ENCODE measurements around the gene ABHD2.
A peak's percentile ranks its signal among the peaks of the same experiment; 100 is the strongest.

ABHD2 gene

DNA sequence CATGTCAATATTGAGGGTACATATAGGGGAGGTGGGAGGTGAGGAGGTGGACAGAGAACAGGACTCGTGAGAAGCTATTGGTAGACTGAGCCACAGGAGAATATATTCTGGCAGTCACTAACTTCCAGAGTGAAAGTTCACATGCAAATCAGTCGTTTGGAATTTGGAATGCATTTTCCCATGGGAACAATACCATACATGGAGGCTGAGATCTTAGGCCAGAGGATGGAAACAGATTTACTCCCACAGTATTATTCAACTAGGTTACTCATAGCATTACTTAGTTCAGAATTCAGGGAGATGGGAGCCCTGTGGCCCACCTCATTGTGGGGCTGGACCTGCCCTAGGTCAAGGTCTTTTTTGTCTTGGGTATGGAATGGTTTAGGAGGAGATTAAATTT is 36.4 kb upstream of the ABHD2 start:
- TF ChIP-seq FOXM1 (IDR thresholded peaks at IDR 0.05; ENCODE audit: borderline replicate concordance): no peak
- TF ChIP-seq BHLHE40 (IDR thresholded peaks at IDR 0.05; ENCODE audit: borderline replicate concordance): no peak
- TF ChIP-seq CTBP1 (IDR thresholded peaks at IDR 0.05; ENCODE audit: borderline replicate concordance): no peak
- TF ChIP-seq ELF4 (IDR thresholded peaks at IDR 0.05): no peak
- no peak for TF ChIP-seq FOXA1 (IDR thresholded peaks at IDR 0.05)
- TF ChIP-seq ZNF384 (IDR thresholded peaks at IDR 0.05): no peak
- no peak for TF ChIP-seq HDGF (IDR thresholded peaks at IDR 0.05; ENCODE audit: borderline replicate concordance)
- no peak for TF ChIP-seq NFRKB (IDR thresholded peaks at IDR 0.05)
- no peak for TF ChIP-seq SUZ12 (IDR thresholded peaks at IDR 0.05)
- TF ChIP-seq, protein P1, sequence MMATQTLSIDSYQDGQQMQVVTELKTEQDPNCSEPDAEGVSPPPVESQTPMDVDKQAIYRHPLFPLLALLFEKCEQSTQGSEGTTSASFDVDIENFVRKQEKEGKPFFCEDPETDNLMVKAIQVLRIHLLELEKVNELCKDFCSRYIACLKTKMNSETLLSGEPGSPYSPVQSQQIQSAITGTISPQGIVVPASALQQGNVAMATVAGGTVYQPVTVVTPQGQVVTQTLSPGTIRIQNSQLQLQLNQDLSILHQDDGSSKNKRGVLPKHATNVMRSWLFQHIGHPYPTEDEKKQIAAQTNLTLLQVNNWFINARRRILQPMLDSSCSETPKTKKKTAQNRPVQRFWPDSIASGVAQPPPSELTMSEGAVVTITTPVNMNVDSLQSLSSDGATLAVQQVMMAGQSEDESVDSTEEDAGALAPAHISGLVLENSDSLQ (IDR thresholded peaks at IDR 0.05): no peak
- no peak for TF ChIP-seq SP1 (IDR thresholded peaks at IDR 0.05)
- TF ChIP-seq LEF1 (IDR thresholded peaks at IDR 0.05; ENCODE audit: borderline replicate concordance): no peak
- no peak for TF ChIP-seq ARNT (IDR thresholded peaks at IDR 0.05)
- no peak for TF ChIP-seq TARDBP (IDR thresholded peaks at IDR 0.05)
- no peak for TF ChIP-seq FOXK2 (IDR thresholded peaks at IDR 0.05)
- no peak for TF ChIP-seq L3MBTL2 (conservative IDR thresholded peaks at IDR 0.05)
- DNase-seq (ENCODE audit: extremely low spot score): no peak
- ChIA-PET POLR2A (no interaction called here), CTCF (interaction anchor here (1.0 kb wide), 1 partner anchor 37 kb away, joined by 4 read pairs; no protein-coding TSS in a partner anchor)

DNA sequence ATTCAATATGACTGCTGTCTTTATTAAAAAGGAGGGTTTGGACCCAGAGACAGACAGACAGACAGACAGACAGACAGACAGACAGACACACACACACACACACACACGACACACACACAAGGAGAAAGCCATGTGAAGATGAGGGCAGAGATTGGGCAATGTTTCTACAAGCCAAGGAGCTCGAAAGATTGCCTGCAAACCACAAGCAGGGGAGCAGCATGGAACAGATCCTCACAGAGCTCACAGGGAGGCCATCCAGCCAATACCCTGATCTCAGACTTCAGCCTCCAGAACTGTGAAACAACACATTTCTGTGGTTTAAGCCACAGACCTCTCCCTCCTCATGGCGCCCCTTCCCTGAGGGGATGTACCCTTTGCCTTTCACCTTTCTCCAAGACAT is 35.8 kb upstream of the ABHD2 start:
- no peak for DNase-seq (ENCODE audit: extremely low spot score)
- TF ChIP-seq CTBP1 (IDR thresholded peaks at IDR 0.05; ENCODE audit: borderline replicate concordance): no peak
- no peak for TF ChIP-seq L3MBTL2 (conservative IDR thresholded peaks at IDR 0.05)
- no peak for TF ChIP-seq BHLHE40 (IDR thresholded peaks at IDR 0.05; ENCODE audit: borderline replicate concordance)
- no peak for TF ChIP-seq LEF1 (IDR thresholded peaks at IDR 0.05; ENCODE audit: borderline replicate concordance)
- TF ChIP-seq, protein P1 (IDR thresholded peaks at IDR 0.05): no peak
- TF ChIP-seq FOXM1 (IDR thresholded peaks at IDR 0.05; ENCODE audit: borderline replicate concordance): no peak
- TF ChIP-seq ARNT (IDR thresholded peaks at IDR 0.05): no peak
- no peak for TF ChIP-seq FOXA1 (IDR thresholded peaks at IDR 0.05)
- ChIA-PET CTCF (interaction anchor here (1.0 kb wide), 2 partner anchors 37 to 126 kb away, joined by 4 read pairs; no protein-coding TSS in a partner anchor), POLR2A (no interaction called here)

DNA sequence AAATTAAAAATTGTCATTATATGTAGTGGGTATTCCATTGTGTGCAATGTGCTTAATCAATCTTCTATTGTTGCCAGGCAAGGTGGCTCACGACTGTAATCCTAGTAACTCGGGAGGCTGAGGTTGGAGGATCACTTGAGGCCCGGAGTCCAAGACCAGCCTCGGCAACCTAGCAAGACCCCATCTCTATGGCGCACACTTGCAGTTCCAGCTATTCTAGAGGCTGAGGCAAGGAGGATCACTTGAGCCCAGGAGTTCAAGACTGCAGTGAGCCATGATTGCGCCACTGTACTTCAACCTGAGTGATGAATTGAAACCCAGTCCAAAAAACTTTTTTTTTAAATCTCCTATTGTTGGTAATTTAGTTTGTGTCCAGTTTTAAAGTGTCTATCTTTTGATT is 33.4 kb upstream of the ABHD2 start:
- TF ChIP-seq HDGF (IDR thresholded peaks at IDR 0.05; ENCODE audit: borderline replicate concordance) (no peak), FOXA1 (IDR thresholded peaks at IDR 0.05) (no peak), SP1 (IDR thresholded peaks at IDR 0.05) (no peak), ZNF384 (IDR thresholded peaks at IDR 0.05) (no peak), CTBP1 (IDR thresholded peaks at IDR 0.05; ENCODE audit: borderline replicate concordance) (no peak), SUZ12 (IDR thresholded peaks at IDR 0.05) (no peak), ELF4 (IDR thresholded peaks at IDR 0.05) (no peak), NFRKB (IDR thresholded peaks at IDR 0.05) (no peak), BHLHE40 (IDR thresholded peaks at IDR 0.05; ENCODE audit: borderline replicate concordance) (no peak), FOXK2 (IDR thresholded peaks at IDR 0.05) (no peak), TARDBP (IDR thresholded peaks at IDR 0.05) (no peak), FOXM1 (IDR thresholded peaks at IDR 0.05; ENCODE audit: borderline replicate concordance) (no peak), ARNT (IDR thresholded peaks at IDR 0.05) (no peak)
- TF ChIP-seq, protein P1 (IDR thresholded peaks at IDR 0.05): no peak
- ChIA-PET CTCF (no interaction called here), POLR2A (no interaction called here)
- DNase-seq (ENCODE audit: extremely low spot score): no peak

DNA sequence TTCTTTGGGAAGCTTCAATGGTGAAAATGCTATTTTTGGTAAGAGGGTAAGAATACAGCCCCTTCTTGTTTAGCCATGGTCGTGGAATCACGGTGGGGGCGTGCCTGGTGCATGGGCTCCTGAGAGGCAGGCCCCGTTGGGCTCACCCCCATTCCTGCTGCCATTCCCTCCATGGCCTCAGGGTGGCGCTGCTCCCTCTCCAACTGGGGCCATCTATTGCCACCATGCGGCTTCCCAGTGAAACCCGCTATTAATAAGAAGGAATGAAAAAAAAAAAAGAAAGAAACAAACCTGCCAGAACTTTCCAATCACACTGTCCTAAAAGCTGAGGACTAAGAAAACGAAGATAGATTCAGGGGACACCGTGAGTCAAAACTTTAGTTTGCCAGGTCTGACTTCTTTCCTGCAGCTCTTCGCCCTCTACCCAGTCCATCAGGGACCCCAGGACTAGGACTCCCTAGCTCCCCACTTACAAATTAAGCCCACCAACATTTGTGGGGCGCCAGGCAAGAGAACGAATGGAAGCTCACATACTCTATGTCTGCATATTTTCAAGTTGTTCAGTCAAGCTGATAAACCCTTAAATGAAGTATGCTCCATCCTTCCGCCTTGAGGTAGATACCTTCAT is 30.6 kb upstream of the ABHD2 start:
- DNase-seq (ENCODE audit: extremely low spot score): peak; percentile 92
- TF ChIP-seq NFRKB (IDR thresholded peaks at IDR 0.05): no peak
- peak; percentile 96 for TF ChIP-seq ZNF384 (IDR thresholded peaks at IDR 0.05)
- CTCF ChIA-PET: interaction anchor here (0.6 to 4.3 kb wide), 21 partner anchors 18 to 179 kb away, joined by 3 to 91 read pairs (median 4); partner anchors contain the start of gene ABHD2
- POLR2A ChIA-PET: interaction anchor here (0.7 to 2.3 kb wide), 3 partner anchors 31 to 83 kb away, joined by 3 to 6 read pairs (median 3); partner anchors contain the start of gene ABHD2

DNA sequence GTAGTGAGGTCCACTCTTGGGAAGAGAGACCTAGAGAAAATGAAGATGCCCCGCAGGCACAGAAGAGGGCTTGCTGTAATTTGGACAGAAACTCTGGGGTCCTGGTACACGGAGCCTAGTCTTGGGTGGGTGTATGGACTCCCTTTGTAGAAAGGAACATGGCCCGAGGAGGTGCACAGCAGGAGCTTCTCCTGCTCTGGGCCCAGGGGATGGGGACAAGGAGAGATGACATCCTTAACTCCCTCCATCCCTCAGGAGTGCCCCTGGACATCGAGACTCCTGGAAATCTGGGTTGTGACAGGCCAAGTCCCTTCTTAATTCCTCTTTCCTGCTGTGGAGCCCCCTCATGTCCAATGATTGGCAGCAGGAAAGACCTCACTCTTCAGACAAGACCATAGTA is 29.9 kb upstream of the ABHD2 start:
- DNase-seq (ENCODE audit: extremely low spot score): no peak
- CTCF ChIA-PET: interaction anchor here (0.7 to 4.3 kb wide), 13 partner anchors 17 to 180 kb away, joined by 3 to 91 read pairs (median 4); partner anchors contain the start of gene ABHD2

DNA sequence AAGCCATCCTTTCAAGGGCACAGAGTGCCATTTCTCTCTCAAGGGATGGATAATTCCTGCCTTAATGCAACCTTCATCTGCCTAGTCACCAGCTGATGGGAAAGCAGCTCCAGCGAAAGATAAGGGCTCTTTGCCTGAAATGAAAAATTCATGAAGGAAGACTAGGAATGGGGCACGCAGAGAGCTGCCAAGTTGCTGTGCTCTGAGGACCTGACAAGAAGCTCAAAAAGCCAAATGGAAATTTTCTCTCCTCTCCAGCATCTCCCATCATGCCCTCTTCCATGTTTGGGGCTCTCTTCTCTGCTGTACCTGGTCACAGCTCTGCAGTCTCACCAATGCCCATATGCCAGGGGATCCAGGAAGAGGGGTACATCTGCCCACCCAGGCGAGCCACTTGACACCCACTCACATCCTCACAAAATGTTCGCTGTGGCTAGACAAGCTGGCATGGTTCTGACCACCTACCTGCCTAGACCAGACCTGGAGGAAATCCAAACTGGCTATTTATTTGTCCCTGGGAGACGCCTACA is 29.3 kb upstream of the ABHD2 start:
- ChIA-PET POLR2A (interaction anchor here (2.3 kb wide), 1 partner anchor 29 kb away, joined by 6 read pairs; the partner anchor contains the start of gene ABHD2), CTCF (interaction anchor here (0.5 to 4.3 kb wide), 3 partner anchors 21 to 116 kb away, joined by 4 to 91 read pairs (median 27); no protein-coding TSS in a partner anchor)
- TF ChIP-seq LEF1 (IDR thresholded peaks at IDR 0.05; ENCODE audit: borderline replicate concordance): no peak

More for the DNA sequence above, 29.9 kb upstream of the ABHD2 start:
- TF ChIP-seq ARNT (IDR thresholded peaks at IDR 0.05) (no peak), SP1 (IDR thresholded peaks at IDR 0.05) (no peak), FOXK2 (IDR thresholded peaks at IDR 0.05) (no peak), LEF1 (IDR thresholded peaks at IDR 0.05; ENCODE audit: borderline replicate concordance) (no peak), FOXM1 (IDR thresholded peaks at IDR 0.05; ENCODE audit: borderline replicate concordance) (no peak), TARDBP (IDR thresholded peaks at IDR 0.05) (no peak)
- POLR2A ChIA-PET: interaction anchor here (2.3 kb wide), 1 partner anchor 30 kb away, joined by 6 read pairs; the partner anchor contains the start of gene ABHD2

More for the DNA sequence above, 29.3 kb upstream of the ABHD2 start:
- no peak for DNase-seq (ENCODE audit: extremely low spot score)
